SU-DHL-6 (cell line): ENCODE results near the gene CHRNA10.

Experiments used
- H2AFZ ChIP-seq: fragments of 200-600 bp; sonication (generic); 2 replicates; pipeline ENCODE4 v1.6.1; 2014; ENCODE audit warnings: low read depth, mild to moderate bottlenecking, moderate library complexity, mixed read lengths, antibody characterized with exemption, low read length; ENCODE audit not compliant: severe bottlenecking
- H3F3A ChIP-seq: fragments of 200-600 bp; shearing (Covaris generic); 2 replicates; pipeline ENCODE4 v1.6.0; 2016; ENCODE audit warnings: antibody characterized with exemption, mild to moderate bottlenecking; ENCODE audit not compliant: insufficient read depth
- H3K27ac ChIP-seq: fragments of 200-600 bp; sonication (generic); 2 replicates; pipeline ENCODE4 v1.5.1; 2016; ENCODE audit warnings: low read depth, mild to moderate bottlenecking, low read length, moderate library complexity, mixed read lengths
- H3K27me3 ChIP-seq: fragments of 200-600 bp; sonication (generic), shearing (Covaris generic); 2 replicates; pipeline ENCODE4 v1.6.0; 2014; ENCODE audit warnings: mild to moderate bottlenecking, low read length
- H3K36me3 ChIP-seq: fragments of 200-600 bp; sonication (generic); 2 replicates; pipeline ENCODE4 v1.6.1; 2014; ENCODE audit warnings: mild to moderate bottlenecking, low read length, mixed read lengths
- H3K4me2 ChIP-seq: fragments of 300-600, 200-600 bp; shearing (Covaris generic), sonication (generic); 2 replicates; pipeline ENCODE4 v1.6.0; 2014; ENCODE audit warnings: low read length, low read depth, mild to moderate bottlenecking; ENCODE audit not compliant: poor library complexity, severe bottlenecking
- H3K4me3 ChIP-seq: fragments of 200-600 bp; sonication (generic); 2 replicates; pipeline ENCODE4 v1.5.1; 2014; ENCODE audit warnings: antibody characterized with exemption, low read length, mild to moderate bottlenecking, mixed read lengths; ENCODE audit not compliant: insufficient read depth, poor library complexity, severe bottlenecking
- H3K79me2 ChIP-seq: fragments of 200-600 bp; sonication (generic); 2 replicates; pipeline ENCODE4 v1.6.1; 2014; ENCODE audit warnings: mild to moderate bottlenecking, low read length, moderate library complexity; ENCODE audit not compliant: insufficient read depth
- H3K9ac ChIP-seq: fragments of 200-600 bp; sonication (generic); 2 replicates; pipeline ENCODE4 v1.7.0; 2014; ENCODE audit warnings: mild to moderate bottlenecking, low read length
- H3K9me2 ChIP-seq: fragments of 200-600 bp; sonication (generic); replicated peaks from 2 replicates; pipeline ENCODE4 v1.6.1; 2014; ENCODE audit warnings: low read length; ENCODE audit not compliant: insufficient read depth
- H3K9me3 ChIP-seq: fragments of 200-600 bp; sonication (generic); 2 replicates; pipeline ENCODE4 v1.6.1; 2014; ENCODE audit warnings: low read length, mixed read lengths; ENCODE audit not compliant: insufficient read depth
- H4K20me1 ChIP-seq: fragments of 200-600 bp; sonication (generic); 2 replicates; pipeline ENCODE4 v1.6.1; 2014; ENCODE audit warnings: low read depth, mild to moderate bottlenecking, antibody characterized with exemption, low read length, moderate library complexity, mixed read lengths
- EZH2phosphoT487 ChIP-seq: fragments of 200-600 bp; sonication (generic), shearing (Covaris generic); conservative IDR thresholded peaks from 2 replicates; pipeline ENCODE4 v1.6.1; 2018; ENCODE audit warnings: mild to moderate bottlenecking, antibody characterized with exemption, low read length, moderate library complexity, mixed read lengths
- TF ChIP-seq, protein P1 (sequence below): fragments of 200-600 bp; sonication (generic); IDR thresholded peaks from one replicate; pipeline ENCODE4 v1.5.1; 2017; ENCODE audit warnings: antibody characterized with exemption, mild to moderate bottlenecking, low read length, moderate library complexity; ENCODE audit not compliant: insufficient read depth, poor library complexity, severe bottlenecking

CHRNA10 gene

DNA sequence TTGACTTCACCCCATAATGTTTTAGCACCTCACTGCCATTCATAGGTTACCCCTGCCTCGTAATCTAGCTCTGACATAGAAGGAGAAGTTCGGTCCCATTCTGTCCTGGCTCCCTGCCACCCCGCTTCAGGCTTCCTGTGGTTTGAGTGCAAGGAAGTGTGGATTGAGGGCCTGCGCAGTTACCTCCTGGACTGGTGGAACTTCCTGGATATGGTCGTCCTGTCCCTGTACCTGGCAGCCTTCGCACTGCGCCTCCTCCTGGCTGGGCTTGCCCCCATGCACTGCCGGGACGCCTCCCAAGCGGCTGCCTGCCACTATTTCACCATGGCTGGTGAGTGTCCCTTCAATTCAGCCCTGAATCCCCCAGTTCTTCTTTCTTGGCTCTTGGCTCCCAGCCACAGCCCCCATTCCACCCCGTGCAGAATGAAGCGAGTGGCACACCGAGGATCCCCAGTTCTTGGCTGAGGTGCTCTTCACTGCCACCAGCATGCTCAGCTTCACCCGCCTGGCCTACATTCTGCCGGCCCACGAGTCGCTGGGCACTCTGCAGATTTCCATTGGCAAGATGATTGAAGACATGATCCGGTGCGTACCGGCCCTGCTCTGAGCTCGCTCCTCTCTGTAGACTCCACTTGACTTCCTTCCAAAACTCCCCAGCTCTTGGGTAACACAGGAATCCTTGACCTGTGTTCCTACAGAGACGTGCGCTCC is 44.8 kb downstream of the CHRNA10 start:
- Histone ChIP-seq H3K27me3 (no peaks in the 10 kb centered on the region), H3F3A (no peaks in the 10 kb centered on the region), H3K36me3 (no peaks in the 10 kb centered on the region), H4K20me1 (no peaks in the 10 kb centered on the region), H3K4me2 (no peak overlapping the region), H3K9me2 (no peaks in the 10 kb centered on the region), H3K4me3 (no peak overlapping the region), H3K79me2 (no peaks in the 10 kb centered on the region), H3K9me3 (no peaks in the 10 kb centered on the region), H3K27ac (no peak overlapping the region), H3K9ac (no peak overlapping the region), H2AFZ (no peak overlapping the region)
- TF ChIP-seq EZH2phosphoT487 = no peak
- TF ChIP-seq, protein P1, sequence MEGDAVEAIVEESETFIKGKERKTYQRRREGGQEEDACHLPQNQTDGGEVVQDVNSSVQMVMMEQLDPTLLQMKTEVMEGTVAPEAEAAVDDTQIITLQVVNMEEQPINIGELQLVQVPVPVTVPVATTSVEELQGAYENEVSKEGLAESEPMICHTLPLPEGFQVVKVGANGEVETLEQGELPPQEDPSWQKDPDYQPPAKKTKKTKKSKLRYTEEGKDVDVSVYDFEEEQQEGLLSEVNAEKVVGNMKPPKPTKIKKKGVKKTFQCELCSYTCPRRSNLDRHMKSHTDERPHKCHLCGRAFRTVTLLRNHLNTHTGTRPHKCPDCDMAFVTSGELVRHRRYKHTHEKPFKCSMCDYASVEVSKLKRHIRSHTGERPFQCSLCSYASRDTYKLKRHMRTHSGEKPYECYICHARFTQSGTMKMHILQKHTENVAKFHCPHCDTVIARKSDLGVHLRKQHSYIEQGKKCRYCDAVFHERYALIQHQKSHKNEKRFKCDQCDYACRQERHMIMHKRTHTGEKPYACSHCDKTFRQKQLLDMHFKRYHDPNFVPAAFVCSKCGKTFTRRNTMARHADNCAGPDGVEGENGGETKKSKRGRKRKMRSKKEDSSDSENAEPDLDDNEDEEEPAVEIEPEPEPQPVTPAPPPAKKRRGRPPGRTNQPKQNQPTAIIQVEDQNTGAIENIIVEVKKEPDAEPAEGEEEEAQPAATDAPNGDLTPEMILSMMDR = no peak

DNA sequence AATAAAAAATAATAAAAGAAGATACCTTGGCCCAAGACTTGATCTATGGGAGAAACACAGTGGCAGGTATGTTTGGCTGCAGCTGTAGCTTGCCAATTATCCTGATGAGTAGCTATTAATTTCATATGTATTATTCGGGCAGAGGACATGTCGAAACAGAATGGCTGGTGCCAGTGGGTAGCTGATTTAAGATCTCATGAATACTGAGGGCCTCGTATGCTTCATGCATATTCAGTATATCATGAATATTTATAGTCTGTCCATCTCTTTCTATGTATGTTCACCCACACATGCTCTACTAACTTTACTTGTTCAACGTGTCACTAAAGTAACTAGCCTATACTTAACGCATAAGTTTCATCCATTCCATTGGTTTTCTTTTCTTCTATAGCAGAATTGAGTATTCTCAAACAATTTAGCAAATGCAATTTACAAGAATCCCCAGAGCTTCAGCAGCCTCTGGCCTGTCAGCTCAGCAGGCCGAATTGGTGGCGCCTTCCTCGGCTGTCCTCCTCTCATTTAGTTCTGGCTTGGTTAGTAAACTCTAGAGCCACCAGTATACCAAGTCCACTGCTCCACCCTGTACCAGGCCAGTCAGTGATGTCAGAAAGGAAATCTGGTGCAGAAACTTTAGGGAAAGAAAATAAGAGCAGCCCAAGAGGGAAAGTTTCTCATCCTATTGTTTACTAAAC is 47.3 kb downstream of the CHRNA10 start:
- H3K27ac ChIP-seq = no peak overlapping the region
- H2AFZ ChIP-seq = no peak overlapping the region
- no peaks in the 10 kb centered on the region for H3K79me2 ChIP-seq
- no peaks in the 10 kb centered on the region for H4K20me1 ChIP-seq
- H3K9ac ChIP-seq = no peak overlapping the region
- H3K36me3 ChIP-seq = no peaks in the 10 kb centered on the region
- no peaks in the 10 kb centered on the region for H3K27me3 ChIP-seq
- TF ChIP-seq, protein P1 = no peak
- no peak for TF ChIP-seq EZH2phosphoT487
- H3K4me2 ChIP-seq = no peak overlapping the region
- H3K9me3 ChIP-seq = no peaks in the 10 kb centered on the region
- no peaks in the 10 kb centered on the region for H3K9me2 ChIP-seq
- H3F3A ChIP-seq = no peaks in the 10 kb centered on the region
- no peak overlapping the region for H3K4me3 ChIP-seq

DNA sequence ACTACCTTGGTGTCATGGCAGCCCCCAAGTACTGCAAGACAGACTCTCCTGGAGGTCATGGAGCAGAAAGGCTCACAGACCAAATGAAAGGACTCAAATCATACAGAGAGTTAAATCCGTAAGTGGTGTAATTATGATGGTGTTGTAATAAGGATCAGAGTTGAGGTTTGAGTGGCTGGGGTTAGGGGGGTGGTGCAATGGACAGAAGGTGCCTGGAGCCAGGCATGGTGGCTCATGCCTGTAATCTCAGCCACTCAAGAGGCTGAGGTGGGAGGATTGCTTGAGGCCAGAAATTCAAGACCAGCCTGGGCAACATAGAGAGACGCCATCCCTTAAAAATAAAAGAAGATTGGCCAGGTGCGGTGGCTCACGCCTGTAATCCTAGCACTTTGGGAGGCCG is 48.1 kb downstream of the CHRNA10 start:
- Histone ChIP-seq H3K4me2 (no peak overlapping the region), H3K27ac (no peak overlapping the region), H3K9me3 (no peaks in the 10 kb centered on the region), H3K9me2 (no peaks in the 10 kb centered on the region), H3K4me3 (no peak overlapping the region), H3K9ac (no peak overlapping the region), H3K27me3 (no peaks in the 10 kb centered on the region), H2AFZ (no peak overlapping the region), H3F3A (no peaks in the 10 kb centered on the region), H4K20me1 (no peaks in the 10 kb centered on the region), H3K79me2 (no peaks in the 10 kb centered on the region), H3K36me3 (no peaks in the 10 kb centered on the region)
- TF ChIP-seq, protein P1 = no peak
- no peak for TF ChIP-seq EZH2phosphoT487
